Fibroblast of lung (primary cell): Measurements from ENCODE around the gene TSC22D2.

Experiments
- EZH2 ChIP-seq: IDR thresholded peaks from 2 replicates; pipeline ENCODE4 v1.5.1; 2012; ENCODE audit warnings: low read length, control low read depth, mild to moderate bottlenecking; ENCODE audit errors: missing control alignments
- TF ChIP-seq, protein P1 (sequence below), 2 donors: IDR thresholded peaks in 1 of 2; conservative IDR thresholded peaks in 1 of 2; 1 replicate in 1 of 2; 2 replicates in 1 of 2; pipeline ENCODE4 v1.5.1; 2011 to 2012; ENCODE audit warnings: low read length in 2 of 2, control low read depth in 1 of 2, inconsistent platforms in 1 of 2, low read depth in 1 of 2, mild to moderate bottlenecking in 1 of 2

DNA sequence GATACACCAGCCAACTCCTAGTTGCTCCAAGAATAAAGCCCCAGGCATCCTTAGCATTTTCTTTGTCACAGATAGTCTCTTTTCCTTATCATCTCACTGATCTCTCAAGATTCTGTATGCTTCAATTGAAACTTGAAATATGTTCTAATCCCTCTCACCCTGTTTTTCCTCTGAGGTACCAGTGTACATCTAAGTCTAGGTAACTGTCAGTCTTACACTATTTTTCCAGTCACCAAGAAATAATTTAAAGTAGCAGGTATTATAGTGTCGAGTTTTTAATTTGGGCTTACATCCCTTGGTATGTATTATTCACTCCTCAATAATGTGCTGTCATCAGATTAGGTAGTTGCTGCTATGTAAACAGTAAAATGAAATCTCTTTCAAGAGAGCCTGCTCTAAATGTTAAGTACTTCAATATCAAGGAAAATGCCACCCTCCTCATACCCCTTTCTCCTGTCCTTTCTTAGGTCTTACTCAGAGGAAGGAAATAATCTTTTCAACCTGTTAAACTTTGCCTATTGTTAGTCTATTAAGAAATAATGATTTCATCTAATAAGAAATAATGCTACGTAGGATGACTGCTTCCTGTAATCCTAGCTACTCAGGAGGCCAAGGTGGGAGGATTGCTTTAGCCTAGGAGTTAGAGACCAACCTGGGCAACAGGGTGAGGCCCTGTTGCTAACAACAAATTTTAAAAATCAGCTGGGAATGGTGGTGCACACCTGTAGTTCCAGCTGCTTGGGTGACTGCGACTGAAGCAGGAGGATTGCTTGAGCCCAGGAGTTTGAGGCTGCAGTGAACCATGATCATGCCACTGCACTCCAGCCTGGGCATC lies 39.8 kb downstream of the TSC22D2 start:
- TF ChIP-seq, protein P1, sequence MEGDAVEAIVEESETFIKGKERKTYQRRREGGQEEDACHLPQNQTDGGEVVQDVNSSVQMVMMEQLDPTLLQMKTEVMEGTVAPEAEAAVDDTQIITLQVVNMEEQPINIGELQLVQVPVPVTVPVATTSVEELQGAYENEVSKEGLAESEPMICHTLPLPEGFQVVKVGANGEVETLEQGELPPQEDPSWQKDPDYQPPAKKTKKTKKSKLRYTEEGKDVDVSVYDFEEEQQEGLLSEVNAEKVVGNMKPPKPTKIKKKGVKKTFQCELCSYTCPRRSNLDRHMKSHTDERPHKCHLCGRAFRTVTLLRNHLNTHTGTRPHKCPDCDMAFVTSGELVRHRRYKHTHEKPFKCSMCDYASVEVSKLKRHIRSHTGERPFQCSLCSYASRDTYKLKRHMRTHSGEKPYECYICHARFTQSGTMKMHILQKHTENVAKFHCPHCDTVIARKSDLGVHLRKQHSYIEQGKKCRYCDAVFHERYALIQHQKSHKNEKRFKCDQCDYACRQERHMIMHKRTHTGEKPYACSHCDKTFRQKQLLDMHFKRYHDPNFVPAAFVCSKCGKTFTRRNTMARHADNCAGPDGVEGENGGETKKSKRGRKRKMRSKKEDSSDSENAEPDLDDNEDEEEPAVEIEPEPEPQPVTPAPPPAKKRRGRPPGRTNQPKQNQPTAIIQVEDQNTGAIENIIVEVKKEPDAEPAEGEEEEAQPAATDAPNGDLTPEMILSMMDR (conservative IDR thresholded peaks at IDR 0.05 in 1 of 2, IDR thresholded peaks at IDR 0.05 in 1 of 2; ENCODE audit: low read depth in 1 of 2, low read length in 2 of 2) = no peak
- no peak for TF ChIP-seq EZH2
